DMS 273 treated with DMSO at 0.1 percent for 48 hours (cell line): ENCODE data around the gene KLF16.

Source experiments
- DNase-seq: peaks from one replicate; lab custom pipeline; 2025; lab: John Stamatoyannopoulos, UW

KLF16 gene

DNA sequence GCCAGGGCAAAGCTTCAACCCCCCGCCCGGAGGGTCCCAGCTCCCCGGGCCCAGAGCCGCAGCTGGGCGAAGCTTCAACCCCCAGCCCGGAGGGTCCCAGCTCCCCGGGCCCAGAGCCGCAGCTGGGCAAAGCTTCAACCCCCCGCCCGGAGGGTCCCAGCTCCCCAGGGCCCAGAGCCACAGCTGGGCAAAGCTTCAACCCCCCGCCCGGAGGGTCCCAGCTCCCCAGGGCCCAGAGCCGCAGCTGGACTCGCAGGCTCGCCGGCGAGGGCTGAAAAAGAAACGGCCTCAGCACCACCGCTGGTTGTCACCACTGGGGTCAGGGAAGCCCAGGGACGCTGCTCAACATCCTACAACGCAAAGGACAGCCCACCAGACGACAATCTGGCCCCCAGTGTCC is 20.3 kb downstream of the KLF16 start:
- no peak for DNase-seq

DNA sequence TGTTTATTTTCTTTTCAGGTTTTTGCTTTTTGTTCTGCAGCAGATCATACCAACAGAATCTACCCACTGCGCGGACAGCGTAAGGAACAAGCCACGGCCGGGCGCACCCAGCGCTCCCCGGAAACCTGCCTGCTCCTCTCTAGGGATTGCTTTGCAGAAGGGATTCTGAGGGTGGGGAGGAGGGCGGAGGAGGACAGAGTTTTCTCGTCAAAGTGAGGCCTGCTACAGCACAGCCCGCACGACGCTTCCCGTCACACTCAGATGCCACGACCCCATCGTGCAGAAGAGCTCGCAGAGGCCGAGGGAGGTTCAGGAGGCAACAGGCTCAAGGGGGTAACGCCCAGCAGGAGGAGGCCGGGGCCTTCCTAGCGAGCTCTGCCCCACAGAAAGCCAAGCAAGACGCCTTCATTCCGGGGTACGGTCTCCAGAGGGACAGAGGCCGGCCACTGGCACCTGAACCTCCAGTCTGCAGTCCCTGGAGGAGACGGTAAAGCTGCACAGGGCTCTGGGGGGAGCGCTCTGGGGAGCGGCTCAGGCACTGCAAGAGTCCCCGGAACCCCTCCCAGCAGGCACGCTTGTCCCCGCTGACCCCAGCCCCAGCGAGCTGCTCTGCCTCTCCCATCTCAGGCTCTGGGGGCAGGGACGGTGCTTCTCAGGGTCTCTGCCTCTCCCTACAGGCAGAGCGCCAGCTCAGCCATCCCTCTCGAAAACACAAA is 22.0 kb downstream of the KLF16 start:
- no peak for DNase-seq

DNA sequence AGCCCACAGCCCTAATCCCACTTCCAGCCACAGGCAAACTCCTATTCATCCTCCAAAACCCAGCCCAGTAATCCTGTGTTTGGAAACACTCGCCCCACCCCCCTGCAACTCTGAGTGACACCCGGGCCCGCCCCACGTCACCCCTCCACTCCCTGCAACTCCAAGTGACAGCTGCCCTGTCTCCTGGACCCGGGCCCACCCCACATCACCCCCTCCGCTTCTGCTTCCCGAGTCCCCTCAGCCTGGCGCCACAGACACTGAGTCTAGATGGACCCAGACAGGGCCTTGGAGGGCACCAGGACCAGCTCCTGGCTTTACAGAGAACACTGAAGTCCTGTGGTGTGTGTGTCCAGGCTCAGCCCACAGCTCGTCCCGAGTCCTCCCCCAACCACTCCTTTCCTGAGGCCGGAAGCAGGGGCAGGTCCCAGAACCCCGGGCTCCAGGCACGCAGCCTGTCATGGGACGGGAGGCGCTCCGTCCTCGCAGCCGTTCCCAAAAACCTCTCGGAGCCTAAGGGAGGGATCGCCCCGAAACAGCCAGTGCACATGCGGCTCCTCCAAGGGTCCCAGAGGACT is 22.8 kb downstream of the KLF16 start:
- no peak for DNase-seq

DNA sequence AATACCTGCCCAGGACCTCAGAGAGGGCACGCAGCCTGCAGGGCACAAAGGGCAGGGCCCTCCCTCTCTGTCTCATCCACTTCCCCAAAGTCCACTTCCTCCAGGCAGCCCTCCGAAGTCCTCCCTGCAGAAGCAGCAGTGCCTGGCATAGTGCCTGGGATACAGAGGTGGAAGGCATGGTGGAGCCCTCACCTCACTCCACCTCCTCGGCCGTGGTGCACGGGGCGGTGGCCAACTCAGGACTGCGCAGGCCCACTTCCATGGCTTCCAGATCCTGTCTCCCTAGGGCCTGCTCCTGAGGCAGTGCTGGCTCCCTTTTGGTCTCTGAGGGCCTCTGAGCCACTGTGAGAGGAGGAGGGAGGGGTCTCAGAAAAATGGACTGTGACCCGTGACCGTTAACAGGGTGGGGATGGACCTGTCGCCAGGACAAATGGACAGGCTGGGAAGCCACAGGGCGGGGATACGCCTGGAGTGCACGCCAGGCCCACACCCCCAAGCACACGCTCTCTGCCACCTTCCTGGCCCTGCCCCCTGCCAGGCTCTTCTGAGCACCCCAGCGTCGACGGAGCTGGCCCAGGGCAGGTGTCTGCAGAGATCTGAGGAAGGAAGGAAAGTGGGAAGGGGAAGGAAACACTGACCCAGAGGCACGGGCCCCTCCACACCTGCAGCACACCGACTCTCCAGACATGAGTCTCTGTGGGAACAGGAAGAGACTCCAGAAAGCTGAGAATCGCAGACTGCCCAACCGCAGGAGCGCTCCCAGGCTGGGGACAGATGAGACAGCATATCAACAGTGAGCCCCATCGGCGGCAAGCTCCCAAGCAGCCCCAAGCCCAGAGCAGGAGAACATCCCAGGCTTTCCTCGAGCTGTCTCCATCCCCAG is 23.5 kb downstream of the KLF16 start:
- DNase-seq: no peak

DNA sequence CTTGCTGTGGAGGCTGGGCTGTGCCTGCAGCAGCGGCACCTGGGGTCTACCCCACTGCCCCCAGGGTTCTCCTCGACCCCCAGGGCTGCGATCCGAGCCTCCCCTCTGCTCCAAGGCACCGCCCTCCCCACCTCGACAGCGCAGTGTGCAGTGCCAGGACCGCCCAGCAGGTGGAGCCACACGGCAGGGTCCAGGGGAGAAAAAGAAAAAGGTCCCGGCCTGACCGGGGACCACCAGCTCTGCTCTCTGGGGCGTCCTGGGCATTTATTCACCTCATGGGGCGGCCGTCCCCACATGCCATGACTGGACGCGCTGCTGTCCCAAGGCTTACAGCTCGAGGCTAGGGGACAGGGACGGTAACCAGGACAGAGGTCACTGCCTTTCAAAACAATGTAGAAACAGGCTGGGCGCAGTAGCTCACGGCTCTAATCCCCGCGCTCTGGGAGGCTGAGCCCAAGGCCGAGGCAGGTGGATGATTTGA is 25.7 kb downstream of the KLF16 start:
- no peak for DNase-seq

DNA sequence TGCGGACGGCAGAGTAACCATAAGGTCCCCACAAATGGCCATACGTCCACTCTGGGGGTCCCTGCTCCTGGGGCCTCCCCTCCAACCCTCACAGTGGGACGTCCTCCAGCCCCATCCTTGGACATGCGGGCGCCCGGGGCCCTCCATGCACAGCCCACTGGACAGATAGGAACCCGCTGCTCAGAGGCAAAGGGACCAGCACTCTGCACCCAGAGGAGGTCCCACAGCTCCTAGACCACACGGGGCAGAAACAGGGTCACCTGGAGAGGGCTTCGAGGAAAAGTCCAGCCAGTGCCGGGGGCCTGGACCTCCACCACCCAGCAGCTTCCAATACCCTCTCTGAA is 26.2 kb downstream of the KLF16 start:
- no peak for DNase-seq

DNA sequence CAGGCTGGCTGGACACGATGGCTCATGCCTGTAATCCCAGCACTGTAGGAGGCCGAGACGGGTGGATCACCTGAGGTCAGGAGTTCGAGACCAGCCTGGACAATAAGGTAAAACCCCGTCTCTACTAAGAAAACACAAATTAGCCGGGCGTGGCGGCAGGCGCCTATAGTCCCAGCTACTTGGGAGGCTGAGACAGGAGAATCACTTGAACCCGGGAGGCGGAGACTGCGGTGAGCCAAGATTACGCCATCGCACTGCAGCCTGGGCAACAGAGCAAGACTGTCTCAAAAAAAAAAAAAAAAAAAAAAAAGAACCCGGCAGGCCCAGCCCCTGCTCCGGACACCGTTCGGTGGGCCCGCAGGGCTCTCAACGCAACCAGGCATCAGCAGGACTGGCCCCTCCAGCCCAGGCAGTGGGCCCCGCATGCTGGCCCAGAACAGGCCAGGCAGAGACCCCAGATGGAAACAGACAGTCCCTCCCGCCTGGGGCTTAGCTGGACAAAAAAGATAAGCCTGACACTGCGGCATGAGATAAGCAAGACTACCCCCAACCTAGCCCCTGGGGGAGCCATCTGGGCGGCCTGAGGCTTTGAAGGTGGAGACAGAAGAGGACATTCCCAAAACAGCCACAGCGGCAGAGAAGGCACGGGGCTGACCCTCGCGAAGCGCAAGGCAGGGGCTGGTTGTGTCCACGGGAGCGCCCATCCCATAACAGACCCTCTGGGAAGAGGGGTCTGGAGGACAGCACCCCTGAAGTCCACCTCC is 26.7 kb downstream of the KLF16 start:
- no peak for DNase-seq

DNA sequence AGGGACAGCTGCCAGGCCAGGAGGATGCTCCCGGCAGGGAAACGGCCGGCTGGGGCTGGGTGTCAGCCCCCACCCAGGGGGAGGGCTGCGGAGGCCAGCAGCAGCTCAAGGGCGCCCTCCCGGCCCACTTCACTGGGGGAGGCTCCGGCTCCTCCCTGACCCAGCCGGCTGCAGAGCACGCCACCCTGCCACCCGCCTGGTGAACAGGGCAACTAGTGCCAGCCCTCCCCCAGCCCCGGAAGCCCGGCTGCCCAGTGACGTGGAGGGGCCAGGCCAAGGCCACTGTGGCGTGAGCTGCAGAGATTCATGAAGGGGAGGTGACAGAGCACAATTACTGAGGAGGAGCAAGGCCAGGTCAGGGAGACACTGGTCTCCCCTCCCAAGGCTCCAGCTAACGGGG is 29.8 kb downstream of the KLF16 start:
- DNase-seq: no peak

DNA sequence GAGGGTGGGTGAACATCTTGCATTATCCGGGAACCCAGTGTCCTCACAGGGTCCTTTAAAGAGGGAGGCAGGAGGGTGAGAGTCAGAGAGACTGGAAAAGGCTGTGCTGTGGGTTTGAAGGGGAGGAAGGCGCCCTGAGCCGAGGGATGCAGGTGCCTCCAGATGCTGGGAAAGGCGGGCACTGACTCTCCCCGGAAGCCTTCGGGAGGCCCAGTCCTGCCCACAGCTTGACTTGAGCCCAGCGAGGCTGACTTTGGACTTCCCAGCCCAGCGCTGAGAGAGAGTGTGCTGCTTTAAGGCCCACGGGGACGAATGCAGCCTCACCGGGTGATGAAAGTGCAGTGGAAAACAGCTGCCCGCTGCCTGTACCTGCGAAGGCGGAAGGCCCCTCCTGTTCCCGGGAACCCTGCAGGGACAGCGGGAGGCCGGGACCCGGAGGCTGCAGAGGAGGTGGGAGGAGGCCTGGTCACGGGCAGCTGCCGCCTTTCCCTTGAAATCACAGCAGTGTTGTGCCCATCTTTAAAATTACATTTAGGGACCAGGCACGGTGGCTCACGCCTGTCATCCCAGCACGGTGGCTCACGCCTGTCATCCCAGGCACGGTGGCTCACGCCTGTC is 31.2 kb downstream of the KLF16 start:
- DNase-seq: no peak

DNA sequence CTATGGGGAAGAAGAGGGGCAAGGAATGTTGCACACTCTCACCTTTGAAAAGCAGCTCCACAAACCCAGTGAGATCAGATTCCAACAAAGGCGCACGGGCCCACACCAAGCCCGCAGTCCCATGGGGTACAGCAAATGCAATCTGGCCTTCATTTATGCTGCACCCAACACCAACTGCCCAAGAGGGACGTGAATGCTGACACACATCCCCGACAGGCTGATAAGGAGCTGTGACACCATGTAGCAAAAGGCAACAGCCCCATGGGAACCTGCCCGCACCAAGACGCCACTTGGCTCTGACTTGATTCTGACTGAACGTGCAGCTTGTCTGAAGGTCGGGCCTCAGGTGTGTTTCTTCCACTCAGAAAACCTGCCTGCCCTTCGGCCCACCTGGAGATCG is 32.4 kb downstream of the KLF16 start:
- DNase-seq: no peak

DNA sequence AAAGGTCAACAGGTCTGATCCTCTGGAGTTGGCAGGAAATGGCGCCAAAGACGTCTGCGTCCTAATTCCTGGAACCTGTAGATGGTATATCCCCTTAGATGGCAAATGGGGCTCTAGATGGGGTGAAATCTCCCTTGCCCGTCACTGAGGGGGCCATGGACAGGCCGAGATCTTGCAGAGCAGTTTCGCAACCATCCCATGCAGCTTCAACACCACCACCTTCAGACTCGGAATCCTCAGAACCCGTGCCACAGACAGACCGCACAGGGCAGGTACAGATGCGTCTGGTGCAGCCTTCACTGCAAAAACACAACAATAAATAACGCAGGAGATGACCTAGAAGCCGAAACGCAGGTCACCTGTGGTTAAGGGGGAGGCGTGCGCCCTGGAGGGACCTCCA is 32.8 kb downstream of the KLF16 start:
- no peak for DNase-seq

DNA sequence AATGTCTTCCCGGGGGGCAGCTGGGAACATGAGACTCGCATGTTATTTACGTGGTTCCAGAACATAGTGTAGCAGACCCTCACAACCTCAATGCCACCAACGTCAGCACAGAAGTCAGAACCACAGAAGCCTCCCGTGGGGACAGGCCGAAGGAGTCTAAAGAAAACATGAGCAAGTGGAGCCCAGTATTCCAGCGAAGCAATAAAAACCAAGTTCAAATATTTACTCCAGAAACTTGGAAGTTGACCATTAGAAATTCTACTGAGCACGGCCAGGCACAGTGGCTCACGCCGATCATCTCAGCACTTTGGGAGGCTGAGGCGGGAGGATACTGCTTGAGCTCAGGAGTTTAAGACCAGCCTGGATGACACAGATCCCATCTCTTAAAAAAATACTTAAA is 33.4 kb downstream of the KLF16 start:
- no peak for DNase-seq

DNA sequence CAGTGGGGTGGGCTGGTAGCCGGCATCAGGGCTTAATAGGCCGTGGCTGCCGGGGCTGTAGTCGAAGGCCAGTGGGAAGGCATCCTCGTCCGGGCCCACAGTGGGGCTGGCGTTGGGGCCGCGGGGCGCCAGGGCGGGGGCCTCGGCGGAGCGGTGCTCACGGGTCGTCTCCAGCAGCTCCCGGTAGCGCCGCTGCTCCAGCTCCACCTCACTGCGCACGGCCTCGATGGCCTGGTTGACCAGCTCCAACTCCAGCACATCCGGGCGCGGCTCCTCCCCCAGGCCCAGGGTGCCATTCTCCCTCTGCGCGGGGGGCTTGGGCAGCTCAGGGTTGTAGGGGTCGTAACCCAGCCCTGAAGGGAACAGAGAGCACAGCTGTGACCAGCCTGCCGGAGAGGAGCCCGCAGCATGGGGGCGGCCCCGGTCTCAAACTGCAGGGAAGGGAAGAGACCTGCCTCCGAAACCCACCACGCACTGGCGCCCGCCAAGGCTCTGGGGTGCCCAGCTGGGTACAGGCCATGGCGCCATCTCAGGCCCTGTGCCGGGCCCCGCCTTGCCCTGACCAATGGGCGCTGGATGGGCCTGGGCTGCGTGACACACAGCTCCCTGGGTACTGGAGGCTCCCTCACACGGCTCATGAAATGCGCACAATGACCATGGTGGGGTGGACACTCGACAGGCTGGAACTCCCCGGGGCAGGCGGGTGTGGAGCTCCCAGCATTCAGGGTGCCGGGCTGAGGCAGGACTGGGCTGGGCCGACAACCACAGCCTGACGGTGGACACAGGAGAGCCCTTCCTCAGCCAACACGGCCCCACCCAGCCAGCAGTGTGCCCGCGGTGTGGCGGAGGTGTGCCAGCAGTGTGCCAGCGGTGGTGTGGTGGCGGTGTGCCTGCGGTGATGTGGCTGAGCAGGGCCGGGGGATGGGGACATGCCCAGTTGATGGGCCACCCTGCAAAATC is 34.8 kb downstream of the KLF16 start:
- no peak for DNase-seq

DNA sequence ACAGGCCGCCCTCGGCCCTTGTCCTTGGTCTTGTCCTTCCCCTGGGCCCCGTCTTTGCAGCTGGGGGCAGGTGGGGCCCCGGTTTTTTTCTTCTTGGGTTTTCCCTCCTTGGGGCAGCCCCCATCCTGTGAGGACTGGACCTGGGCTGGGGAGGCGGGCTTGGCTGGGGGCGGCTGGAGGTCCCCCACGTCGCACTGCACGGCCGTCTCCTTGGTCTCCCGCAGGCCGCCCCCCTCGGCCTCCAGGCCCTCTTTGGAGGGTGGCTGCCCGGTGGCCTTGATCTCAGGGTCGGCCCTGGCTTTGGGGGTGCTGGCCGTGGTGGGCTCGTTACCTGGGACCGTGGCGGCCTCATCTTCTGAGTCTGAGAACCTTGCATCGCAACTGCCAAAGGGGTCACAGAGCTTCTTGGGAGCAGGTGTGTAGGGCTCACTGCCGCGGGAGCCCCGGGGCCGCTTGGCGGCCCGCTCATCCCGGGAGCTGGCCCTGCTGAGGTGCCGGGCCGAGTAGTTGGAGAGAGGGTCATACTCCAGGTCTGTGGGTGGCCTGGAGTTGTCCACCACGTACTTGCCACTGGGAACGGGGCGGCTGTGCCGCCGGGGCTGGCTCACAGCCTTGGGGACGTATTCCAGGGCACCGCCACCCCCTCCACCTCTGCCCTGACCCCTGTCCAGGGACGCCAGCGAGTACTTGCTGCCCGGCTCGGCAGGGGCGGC is 35.7 kb downstream of the KLF16 start:
- DNase-seq: no peak

DNA sequence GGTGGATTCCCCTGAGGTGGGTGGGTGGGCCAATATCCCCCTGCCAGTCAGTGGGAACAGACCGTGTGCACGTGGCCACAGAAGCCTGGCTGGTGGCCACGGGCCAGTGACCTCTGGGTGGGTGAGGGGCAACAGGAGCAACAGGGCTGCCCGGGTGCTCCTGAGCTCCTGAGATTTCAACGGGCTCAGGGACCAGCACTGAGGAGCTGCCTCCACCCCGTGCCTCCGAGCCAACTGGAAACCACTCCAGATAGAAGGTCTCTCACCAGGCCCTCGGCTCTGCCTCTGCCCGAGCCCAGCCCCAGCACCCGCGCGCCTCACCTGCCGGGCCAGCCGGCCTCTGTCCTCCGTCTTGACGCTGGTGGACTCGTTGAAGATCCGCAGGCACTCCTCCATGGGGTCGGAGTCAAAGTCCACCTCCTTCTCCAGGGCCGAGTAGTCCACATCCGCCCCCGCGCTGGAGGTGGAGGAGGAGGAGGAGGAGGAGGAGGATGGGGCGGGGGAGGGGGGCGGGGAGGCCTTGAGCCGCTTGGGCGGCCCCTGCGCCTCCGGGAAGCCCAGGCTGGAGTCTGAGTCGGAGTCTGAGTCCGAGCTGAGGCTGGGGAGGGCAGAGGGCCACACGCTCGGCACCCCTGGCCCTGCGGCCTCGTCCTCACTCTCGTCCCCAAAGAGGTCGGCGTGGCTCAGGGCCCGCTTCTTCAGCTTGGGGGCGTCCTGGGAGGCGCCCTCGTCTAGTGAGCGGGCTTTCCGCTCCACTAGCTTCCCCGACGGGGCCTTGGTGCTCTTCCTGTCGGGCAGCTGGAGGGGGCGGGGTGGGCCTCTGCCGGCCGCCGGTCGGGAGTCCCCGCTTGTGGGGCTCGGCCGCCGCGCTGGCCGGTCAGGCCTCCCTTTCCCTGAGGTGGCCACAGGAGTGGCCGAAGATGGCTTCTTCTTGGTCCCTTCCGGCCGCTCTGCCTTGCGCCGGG is 36.5 kb downstream of the KLF16 start:
- DNase-seq: no peak

DNA sequence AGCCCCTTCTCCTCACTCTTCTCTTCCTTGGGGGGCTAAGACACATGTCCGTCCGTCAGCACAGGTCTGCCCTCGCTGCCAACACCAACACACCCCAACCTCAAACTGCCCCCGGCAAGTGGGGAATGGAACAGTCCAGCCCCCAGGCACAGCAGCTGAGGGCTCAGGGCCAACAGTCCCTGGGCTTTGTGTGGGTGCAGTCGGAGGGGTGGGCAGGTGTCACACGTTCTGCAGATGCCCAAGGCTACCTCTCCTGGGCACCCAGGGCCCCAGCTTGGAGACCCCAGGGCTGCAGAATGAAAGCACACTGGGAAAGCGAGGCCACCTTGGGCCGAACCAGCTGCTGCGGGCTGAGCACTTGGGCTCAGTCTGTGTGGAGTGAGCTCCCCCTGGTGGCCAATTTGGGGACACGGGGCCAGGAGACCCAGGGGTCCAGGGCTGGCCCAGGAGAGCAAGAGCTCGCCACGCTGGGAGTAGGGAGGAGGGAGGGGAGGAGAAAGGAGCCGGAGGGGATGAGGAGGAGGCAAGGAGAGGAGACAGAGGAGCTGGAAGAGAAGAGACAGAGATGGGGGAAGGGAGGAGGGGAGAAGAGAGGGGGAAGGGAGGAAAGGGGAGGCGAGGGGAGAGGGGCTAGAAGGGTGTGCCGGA is 37.3 kb downstream of the KLF16 start:
- no peak for DNase-seq

DNA sequence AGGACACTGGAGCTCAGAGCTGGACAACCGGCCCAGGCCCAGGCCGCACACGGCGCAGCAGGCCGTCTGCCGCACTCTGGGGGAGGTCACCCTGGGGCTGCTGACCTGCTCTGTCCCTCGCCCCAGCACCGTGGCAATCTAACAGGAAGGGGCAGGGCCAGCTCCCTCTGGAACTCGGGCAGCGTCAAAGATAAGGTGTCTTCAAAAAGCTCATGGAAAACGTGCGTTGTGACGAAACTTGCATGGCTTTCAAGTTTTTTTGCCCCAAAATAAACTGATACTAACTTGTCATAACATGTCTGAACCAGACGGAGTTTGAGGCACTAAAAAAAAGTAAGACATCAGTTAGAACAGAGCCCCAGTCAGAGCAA is 39.1 kb downstream of the KLF16 start:
- no peak for DNase-seq

DNA sequence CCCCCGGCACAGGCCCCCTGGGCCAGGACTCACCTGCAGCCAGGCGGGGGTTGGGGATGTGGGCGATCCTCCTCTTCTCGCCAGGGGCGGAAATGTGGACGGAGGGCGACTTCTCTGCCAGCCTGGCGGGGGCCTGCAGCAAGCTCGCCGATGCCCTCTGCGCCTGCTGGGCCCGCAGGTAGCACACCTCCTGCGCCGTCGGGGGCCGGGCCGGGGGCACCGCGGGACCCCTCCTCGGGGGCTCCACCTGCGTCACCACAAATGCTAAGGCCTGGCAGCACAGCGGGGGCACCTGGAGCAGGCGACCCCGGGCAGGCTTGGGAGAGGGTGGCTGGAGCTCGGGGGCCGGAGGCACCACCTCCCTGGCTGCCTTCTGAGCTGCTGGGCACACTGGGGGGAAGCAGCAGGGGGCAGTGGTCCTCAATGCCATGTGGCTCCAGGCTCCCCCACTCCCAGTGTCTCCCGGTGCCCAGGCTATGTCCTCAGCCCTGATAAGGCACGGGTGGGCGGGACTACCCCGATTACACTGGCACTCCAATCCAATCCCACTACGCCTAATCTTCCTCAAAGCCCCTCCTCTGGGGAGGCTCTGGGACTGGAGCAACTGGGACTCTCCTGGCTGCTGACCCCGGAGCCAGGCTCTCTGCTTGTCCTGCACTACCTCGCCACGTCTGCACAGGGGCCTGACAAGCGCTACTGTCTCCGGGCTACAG is 39.7 kb downstream of the KLF16 start:
- DNase-seq: no peak
